NCI-H1930 (cell line): ENCODE data around the gene CRTC1.
"Not testable (repeated sequence)": the region's sequence is repeated elsewhere in the genome, so short reads cannot be mapped to it uniquely, and the experiment has no call there.

Experiments used
- DNase-seq, 2 experiments: peaks; one replicate each; lab custom pipeline; 2025; lab: John Stamatoyannopoulos, UW

Gene CRTC1

GRCh38 chr19:18729933-18730530 is 46.6 kb downstream of the CRTC1 start:
- no peak for DNase-seq

GRCh38 chr19:18730885-18731513 is 47.5 kb downstream of the CRTC1 start:
- no peak for DNase-seq

- no peak for DNase-seq
These were observed 48.1 kb downstream of the CRTC1 start for GRCh38 chr19:18731562-18732008.

- no peak for DNase-seq
These were observed 49.7 kb downstream of the CRTC1 start for GRCh38 chr19:18733196-18733647.

GRCh38 chr19:18733762-18734332 is 50.4 kb downstream of the CRTC1 start:
- DNase-seq: not testable (repeated sequence)

- no peak for DNase-seq
These were observed 51.8 kb downstream of the CRTC1 start for GRCh38 chr19:18735324-18735723.

GRCh38 chr19:18735752-18736151 is 52.3 kb downstream of the CRTC1 start:
- no peak for DNase-seq

GRCh38 chr19:18736415-18737336 is 53.2 kb downstream of the CRTC1 start:
- DNase-seq: no peak

GRCh38 chr19:18737337-18737953 is 54.0 kb downstream of the CRTC1 start:
- DNase-seq: no peak

- no peak for DNase-seq
These were observed 54.5 kb downstream of the CRTC1 start for GRCh38 chr19:18737954-18738351.

- DNase-seq: no peak
These were observed 55.6 kb downstream of the CRTC1 start for GRCh38 chr19:18738961-18739690.

- DNase-seq: no peak
These were observed 57.9 kb downstream of the CRTC1 start for GRCh38 chr19:18741124-18742121.

- DNase-seq: no peak
These were observed 58.8 kb downstream of the CRTC1 start for GRCh38 chr19:18742324-18742723.

GRCh38 chr19:18742838-18743783 is 59.6 kb downstream of the CRTC1 start:
- DNase-seq: no peak

GRCh38 chr19:18743784-18744418 is 60.4 kb downstream of the CRTC1 start:
- no peak for DNase-seq

- DNase-seq: no peak
These were observed 61.7 kb downstream of the CRTC1 start for GRCh38 chr19:18745012-18745735.

- DNase-seq: no peak
These were observed 62.5 kb downstream of the CRTC1 start for GRCh38 chr19:18745931-18746330.
